GM12873 (cell line): Measurements from ENCODE around the gene OR4D10.

Experiments
- TF ChIP-seq, protein P1 (sequence below): IDR thresholded peaks from 2 replicates; pipeline ENCODE4 v1.5.1; 2012; ENCODE audit warnings: low read depth, mild to moderate bottlenecking, moderate library complexity, low read length, control low read depth; ENCODE audit not compliant: insufficient read depth; ENCODE audit errors: missing control alignments

OR4D10 gene

DNA sequence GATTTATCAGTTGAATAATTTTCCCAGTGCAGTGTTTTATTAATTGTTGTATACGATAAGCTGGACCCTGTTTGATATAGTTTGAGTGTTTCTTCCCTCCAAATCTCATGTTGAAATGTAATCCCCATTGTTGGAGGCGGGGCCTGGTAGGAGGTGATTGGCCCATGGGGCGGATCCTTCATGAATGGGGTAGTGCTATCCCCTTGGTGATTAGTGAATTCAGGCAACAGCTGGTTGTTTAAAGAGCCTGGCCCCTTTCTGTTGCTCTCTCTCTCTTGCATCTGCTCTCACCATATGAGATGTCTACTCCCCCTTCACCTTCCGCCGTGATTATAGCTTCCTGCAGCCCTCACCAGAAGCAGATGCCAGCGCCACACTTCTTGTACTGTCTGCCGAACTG, 35.3 kb upstream of the OR4D10 start:
- TF ChIP-seq, protein P1, sequence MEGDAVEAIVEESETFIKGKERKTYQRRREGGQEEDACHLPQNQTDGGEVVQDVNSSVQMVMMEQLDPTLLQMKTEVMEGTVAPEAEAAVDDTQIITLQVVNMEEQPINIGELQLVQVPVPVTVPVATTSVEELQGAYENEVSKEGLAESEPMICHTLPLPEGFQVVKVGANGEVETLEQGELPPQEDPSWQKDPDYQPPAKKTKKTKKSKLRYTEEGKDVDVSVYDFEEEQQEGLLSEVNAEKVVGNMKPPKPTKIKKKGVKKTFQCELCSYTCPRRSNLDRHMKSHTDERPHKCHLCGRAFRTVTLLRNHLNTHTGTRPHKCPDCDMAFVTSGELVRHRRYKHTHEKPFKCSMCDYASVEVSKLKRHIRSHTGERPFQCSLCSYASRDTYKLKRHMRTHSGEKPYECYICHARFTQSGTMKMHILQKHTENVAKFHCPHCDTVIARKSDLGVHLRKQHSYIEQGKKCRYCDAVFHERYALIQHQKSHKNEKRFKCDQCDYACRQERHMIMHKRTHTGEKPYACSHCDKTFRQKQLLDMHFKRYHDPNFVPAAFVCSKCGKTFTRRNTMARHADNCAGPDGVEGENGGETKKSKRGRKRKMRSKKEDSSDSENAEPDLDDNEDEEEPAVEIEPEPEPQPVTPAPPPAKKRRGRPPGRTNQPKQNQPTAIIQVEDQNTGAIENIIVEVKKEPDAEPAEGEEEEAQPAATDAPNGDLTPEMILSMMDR: no peak

GRCh38 chr11:59448484-59448883, 24.6 kb upstream of the OR4D10 start:
- TF ChIP-seq, protein P1: no peak

GRCh38 chr11:59456661-59457060, 16.5 kb upstream of the OR4D10 start, which contains the start of gene OR4D6:
TSS of gene OR4D6 (plus strand) at chr11:59456961. CDS start at chr11:59456961, 0 bp downstream.
- TF ChIP-seq, protein P1: no peak

- TF ChIP-seq, protein P1: no peak
These were observed 13.2 kb upstream of the OR4D10 start for GRCh38 chr11:59459916-59460315.

GRCh38 chr11:59463190-59463641, 9.9 kb upstream of the OR4D10 start:
- TF ChIP-seq, protein P1: no peak

- TF ChIP-seq, protein P1: no peak
These were observed 2.1 kb downstream of the OR4D10 start for GRCh38 chr11:59475176-59475575.

- TF ChIP-seq, protein P1: no peak
These were observed 6.8 kb downstream of the OR4D10 start for GRCh38 chr11:59479906-59480305.
